Parathyroid adenoma (tissue), 2 donors: ENCODE data around the gene CLASRP.

Experiments
- H2AFZ ChIP-seq: fragments of 300-600 bp; sonication (generic); one replicate; pipeline ENCODE4 v1.7.0; 2017; ENCODE audit warnings: antibody characterized with exemption, mild to moderate bottlenecking
- H3K27ac ChIP-seq: fragments of 300-600 bp; sonication (generic); one replicate; pipeline ENCODE4 v1.7.0; 2017
- H3K27me3 ChIP-seq: fragments of 300-600 bp; sonication (generic); one replicate; pipeline ENCODE4 v1.7.0; 2017; ENCODE audit warnings: low read length; ENCODE audit not compliant: control insufficient read depth, insufficient read depth
- H3K36me3 ChIP-seq: fragments of 300-600 bp; sonication (generic); one replicate; pipeline ENCODE4 v1.7.0; 2017; ENCODE audit warnings: low read length; ENCODE audit not compliant: control insufficient read depth, insufficient read depth
- H3K4me1 ChIP-seq: fragments of 300-600 bp; sonication (generic); one replicate; pipeline ENCODE4 v1.7.0; 2017; ENCODE audit warnings: control low read depth
- H3K4me2 ChIP-seq: fragments of 300-600 bp; sonication (generic); one replicate; pipeline ENCODE4 v1.7.0; 2017; ENCODE audit warnings: low read length
- H3K4me3 ChIP-seq: fragments of 300-600 bp; sonication (generic); one replicate; pipeline ENCODE4 v1.7.0; 2017; ENCODE audit warnings: low read depth, low read length
- H3K79me2 ChIP-seq: fragments of 300-600 bp; sonication (generic); one replicate; pipeline ENCODE4 v1.7.0; 2017; ENCODE audit warnings: control low read depth
- H3K9ac ChIP-seq: fragments of 300-600 bp; sonication (generic); one replicate; pipeline ENCODE4 v1.7.0; 2017; ENCODE audit warnings: mild to moderate bottlenecking
- H3K9me3 ChIP-seq: fragments of 300-600 bp; sonication (generic); one replicate; pipeline ENCODE4 v1.7.0; 2017; ENCODE audit warnings: low read length; ENCODE audit not compliant: control insufficient read depth
- CTCF ChIP-seq: fragments of 300-600 bp; sonication (generic); IDR thresholded peaks from one replicate; pipeline ENCODE4 v1.7.0; 2017; ENCODE audit warnings: antibody characterized with exemption, mild to moderate bottlenecking
- donor health status: primary hyperparathyroidism.

CLASRP gene

GRCh38 chr19:45070214-45070613 lies 31.4 kb downstream of the CLASRP start:
- no peak overlapping the region for H3K4me3 ChIP-seq
- no peaks in the 10 kb centered on the region for H3K4me1 ChIP-seq
- no peaks in the 10 kb centered on the region for H3K9me3 ChIP-seq
- no peak overlapping the region for H3K4me2 ChIP-seq
- no peak for TF ChIP-seq CTCF
- H2AFZ ChIP-seq: no peak overlapping the region
- no peaks in the 10 kb centered on the region for H3K27me3 ChIP-seq
- no peaks in the 10 kb centered on the region for H3K79me2 ChIP-seq
- H3K27ac ChIP-seq: no peak overlapping the region
- no peaks in the 10 kb centered on the region for H3K36me3 ChIP-seq
- no peak overlapping the region for H3K9ac ChIP-seq

DNA sequence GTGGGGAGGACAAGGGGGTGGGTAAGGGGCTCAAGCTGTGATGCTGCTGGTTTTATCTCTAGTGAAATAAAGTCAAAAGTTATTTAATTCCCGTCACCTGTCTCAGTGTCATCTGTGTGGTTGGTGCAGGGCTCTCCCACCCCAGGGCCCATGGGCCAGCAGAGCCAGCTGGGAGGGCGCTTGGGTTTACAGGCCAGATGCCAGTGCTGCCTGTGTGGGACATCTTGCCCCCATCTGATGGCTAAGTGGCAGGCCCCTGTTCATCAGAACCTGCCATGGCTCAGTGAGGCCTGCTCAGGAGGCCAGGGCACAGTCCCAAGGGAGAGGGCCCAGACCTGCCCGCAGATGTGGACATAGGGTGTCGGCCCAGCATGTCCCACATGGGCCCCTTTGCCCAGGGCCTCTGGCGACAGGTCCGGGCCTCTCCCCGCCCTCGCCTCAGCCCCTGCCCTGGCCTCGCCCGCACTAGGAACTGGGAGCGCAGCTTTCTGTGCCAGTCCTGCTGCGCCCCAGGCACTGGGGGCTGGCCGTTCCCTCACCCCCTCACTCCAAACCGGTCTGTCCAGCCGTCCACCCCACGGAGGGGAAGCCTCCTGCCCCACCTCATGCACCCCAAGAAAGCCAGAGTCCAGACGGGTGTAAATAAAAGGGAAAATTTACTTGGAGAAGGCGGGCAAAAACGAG lies 32.2 kb downstream of the CLASRP start:
- Histone ChIP-seq H3K36me3 (no peaks in the 10 kb centered on the region), H3K4me1 (no peaks in the 10 kb centered on the region), H3K9ac (no peak overlapping the region)

DNA sequence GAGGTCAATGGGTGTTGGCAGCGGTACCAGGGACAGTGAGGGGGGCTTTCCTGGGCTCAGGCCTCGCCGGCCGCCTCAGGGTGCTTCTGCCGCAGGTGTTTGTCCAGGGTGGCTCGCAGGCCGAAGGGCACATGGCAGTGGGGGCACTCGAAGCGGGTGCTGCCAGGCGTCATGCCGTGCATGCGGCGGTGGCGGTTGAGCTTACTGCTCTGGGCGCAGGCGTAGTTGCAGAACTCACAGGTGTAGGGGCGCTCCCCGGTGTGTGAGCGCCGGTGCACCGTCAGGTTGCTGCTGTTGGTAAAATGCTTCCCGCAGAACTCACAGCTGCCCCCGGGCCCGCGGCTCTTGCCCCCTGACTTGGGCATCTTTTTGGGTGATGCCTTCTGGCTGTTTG lies 32.7 kb downstream of the CLASRP start:
- H3K27ac ChIP-seq: no peak overlapping the region
- no peaks in the 10 kb centered on the region for H3K79me2 ChIP-seq
- no peak for TF ChIP-seq CTCF
- no peak overlapping the region for H3K4me3 ChIP-seq
- H3K9me3 ChIP-seq: no peaks in the 10 kb centered on the region
- no peaks in the 10 kb centered on the region for H3K4me1 ChIP-seq
- no peak overlapping the region for H3K4me2 ChIP-seq
- H3K9ac ChIP-seq: no peak overlapping the region
- no peak overlapping the region for H2AFZ ChIP-seq
- no peaks in the 10 kb centered on the region for H3K36me3 ChIP-seq
- H3K27me3 ChIP-seq: no peaks in the 10 kb centered on the region

More for the DNA sequence above, 32.2 kb downstream of the CLASRP start:
- H3K27me3 ChIP-seq: no peaks in the 10 kb centered on the region
- no peak overlapping the region for H3K27ac ChIP-seq
- H2AFZ ChIP-seq: no peak overlapping the region
- no peaks in the 10 kb centered on the region for H3K9me3 ChIP-seq
- no peak overlapping the region for H3K4me2 ChIP-seq
- no peaks in the 10 kb centered on the region for H3K79me2 ChIP-seq
- no peak for TF ChIP-seq CTCF
- H3K4me3 ChIP-seq: no peak overlapping the region

DNA sequence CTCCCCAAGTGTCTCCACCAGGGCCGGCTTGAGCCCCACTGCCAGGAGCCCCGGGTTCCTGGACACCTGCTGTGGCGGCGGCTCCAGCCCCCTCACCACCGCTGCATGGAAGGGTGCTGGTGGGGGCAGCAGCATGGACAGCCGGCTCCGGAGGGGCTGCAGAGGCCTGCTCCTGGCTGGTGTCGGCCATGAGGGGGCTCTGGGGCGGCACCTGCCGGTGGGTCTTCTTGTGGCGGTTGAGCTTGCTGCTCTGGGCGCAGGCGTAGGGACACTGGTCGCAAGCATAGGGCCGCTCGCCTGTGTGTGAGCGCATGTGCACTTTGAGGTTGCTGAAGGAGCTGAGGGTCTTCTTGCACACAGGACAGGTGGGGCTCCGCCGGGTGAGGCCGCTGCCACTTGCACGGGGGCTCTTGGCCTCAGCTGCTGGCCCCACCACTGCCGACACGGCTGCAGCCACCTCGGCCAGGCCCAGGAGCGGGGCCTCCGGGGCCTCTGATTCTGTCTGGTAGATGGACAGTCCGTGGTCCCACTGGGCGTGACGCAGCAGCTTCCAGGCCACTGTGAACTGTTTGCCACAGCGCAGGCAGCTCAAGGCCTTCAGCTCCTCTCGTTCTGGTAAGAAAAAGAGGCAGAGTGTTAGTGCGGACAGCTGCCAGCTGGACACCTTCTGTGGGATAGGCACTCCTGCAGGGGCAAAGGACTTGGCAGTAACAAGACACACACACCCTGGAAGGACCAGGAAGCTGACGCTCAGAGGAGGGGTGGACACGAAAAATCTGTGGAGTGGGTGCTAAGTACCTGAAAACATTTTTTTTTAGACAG lies 33.3 kb downstream of the CLASRP start:
- H3K79me2 ChIP-seq: no peaks in the 10 kb centered on the region
- peaks cover 5% of the 10 kb centered on the region for H3K4me1 ChIP-seq
- H2AFZ ChIP-seq: no peak overlapping the region
- no peak overlapping the region for H3K27ac ChIP-seq
- H3K27me3 ChIP-seq: no peaks in the 10 kb centered on the region
- H3K9me3 ChIP-seq: no peaks in the 10 kb centered on the region
- TF ChIP-seq CTCF: no peak
- no peak overlapping the region for H3K4me2 ChIP-seq
- no peak overlapping the region for H3K9ac ChIP-seq
- H3K36me3 ChIP-seq: no peaks in the 10 kb centered on the region
- no peak overlapping the region for H3K4me3 ChIP-seq
